GM18520 (cell line): ENCODE results near the gene WDR83.
"Not testable (repeated sequence)": the region's sequence is repeated elsewhere in the genome, so short reads cannot be mapped to it uniquely, and the experiment has no call there.

Source experiments
- ATAC-seq: cut with Tn5 transposase; IDR thresholded peaks from one replicate; pipeline ENCODE4 v1.9.1; 2021; ENCODE audit not compliant: unreplicated experiment

Gene WDR83

DNA sequence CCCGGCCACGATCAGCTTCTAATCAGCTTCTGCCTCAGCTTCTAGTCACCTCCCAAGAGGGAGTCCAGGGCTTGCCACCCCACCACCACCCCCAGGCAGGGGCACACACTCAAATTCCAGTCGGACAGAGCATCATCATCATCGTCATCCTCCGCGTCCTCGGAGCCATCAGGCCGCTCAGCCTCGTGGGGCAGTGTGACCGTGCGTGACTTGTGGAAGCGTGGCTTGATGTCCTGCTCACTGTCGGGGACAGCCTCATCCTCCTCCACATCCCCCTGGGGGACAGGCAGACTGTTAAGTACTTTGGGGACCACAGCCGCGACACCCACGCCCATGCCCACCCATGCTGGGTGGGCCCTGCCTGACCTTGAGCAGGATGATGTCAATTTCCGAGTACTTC, 44.6 kb downstream of the WDR83 start:
- ATAC-seq, result no peak

DNA sequence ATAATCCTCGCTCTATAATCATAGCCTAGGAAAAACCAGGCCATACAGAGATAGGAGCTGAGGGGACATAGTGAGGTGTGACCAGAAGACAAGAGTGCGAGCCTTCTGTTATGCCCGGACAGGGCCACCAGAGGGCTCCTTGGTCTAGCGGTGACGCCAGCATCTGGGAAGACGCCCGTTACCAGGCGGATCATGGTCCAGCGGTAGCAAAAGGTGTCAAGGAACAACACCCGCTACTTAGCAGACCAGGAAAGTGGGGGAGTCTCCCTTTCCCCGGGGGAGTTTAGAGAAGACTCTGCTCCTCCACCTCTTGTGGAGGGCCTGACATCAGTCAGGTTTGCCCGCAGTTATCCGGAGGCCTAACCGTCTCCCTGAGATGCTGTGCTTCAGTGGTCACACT, 45.5 kb downstream of the WDR83 start:
- not testable (repeated sequence) for ATAC-seq

DNA sequence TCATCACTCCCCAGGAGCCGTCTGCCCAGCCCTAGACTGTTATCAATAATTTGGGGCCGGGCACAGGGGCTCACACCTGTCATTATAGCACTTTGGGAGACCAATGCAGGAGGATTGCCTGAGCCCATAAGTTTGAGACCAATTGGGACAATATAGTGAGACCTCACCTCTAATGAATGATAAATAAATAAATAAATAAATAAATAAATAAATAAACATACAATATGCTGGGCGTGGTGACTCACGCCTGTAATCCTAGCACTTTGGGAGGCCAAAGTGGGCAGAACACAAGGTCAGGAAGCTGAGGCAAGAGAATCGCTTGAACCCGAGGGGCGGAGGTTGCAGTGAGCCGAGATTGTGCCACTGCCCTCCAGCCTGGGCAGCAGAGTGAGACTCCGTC, 46.7 kb downstream of the WDR83 start:
- not testable (repeated sequence) for ATAC-seq

DNA sequence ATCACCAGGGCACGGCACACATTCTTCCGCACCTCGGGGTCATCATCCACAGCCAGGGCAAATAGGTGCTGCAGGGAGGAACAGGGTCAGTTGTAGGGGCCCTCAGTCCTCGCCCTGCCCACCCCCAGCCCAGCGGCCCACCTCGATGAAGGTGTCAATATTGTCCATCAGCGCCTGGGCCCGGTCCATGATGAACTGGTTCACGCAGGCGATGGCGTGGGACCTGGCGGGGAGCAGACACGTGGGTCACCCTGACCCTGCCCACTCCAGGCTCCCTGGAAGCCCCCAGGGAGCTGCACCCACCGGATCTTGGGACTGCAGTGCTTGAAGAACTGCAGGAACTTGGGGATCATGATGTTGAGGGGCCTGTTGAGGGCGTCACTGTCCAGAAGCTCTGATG, 48.5 kb downstream of the WDR83 start:
- ATAC-seq, result no peak

DNA sequence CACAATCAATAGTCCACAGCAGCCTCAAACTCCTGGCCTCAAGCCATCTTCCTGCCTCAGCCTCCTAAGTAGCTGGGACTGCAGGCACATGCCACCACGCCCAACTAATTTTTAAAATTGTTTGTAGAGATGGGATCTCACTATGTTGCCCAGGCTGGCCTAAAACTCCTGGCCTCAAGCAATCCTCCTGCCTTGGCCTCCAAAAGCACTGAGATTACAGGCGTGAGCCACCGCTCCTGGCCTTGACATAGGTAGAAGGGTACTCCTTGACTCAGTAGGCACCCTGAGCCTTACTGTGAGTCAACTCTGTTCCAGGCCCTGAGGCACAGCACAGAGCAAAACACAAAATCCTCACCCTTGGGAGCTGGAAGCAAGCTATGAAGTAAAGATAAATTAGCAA, 49.3 kb downstream of the WDR83 start:
- no peak for ATAC-seq

DNA sequence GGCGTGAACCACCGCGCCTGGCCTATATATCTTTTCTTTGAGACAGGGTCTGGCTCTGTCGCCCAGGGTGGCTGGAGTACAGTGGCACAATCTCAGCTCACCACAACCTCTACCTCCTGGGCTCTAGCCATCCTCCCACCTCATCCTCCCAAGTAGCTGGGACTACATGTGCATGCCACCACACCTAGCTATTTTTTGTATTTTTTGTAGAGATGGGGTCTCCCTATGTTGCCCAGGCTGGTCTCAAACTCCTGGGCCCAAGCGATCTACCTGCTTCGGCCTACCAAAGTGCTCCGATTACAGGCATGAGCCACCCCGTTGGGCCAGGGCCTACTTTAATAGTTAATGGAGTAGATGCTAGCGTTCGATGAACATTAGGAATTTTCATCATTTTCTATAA, 53.7 kb downstream of the WDR83 start:
- no peak for ATAC-seq

DNA sequence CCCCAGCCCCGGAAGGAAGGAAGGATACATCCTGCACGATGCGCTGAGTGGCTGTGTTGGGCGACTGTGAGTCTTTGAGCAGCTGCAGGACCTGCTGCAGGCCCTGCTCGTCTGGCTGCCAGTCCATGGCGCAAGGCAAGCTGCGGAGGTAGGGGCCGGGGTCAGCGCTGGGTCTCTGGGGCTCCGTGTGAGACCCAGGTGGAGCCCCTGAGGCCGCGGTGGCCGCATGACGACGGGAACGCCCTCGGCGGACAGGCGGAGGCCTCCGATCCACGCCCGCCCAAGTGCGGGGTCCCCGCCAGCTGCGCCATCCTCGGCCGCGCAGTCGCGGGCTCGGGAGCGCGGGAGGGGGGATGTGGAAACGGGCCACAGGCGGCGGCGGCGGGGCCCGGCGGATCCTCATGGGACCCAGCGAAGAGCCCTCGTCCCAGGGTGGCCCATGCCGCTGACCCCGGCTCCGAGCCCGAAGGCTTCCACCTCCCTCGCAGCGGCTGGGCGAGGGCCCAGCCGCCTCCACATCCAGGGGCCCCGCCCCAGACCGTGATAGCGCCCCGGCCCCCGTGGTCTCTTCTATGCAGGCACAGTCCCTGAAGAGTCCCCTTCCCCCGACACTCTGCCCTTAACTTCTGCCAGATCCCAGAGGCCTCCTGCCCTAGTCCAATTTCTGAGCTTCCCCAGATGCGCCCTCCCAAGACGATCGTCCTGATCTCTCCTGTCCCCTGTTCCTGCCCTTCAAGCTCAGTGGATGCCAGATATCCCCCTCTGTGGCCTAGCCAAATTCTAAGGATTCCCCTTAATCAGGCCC, 54.4 kb downstream of the WDR83 start:
- no peak for ATAC-seq

DNA sequence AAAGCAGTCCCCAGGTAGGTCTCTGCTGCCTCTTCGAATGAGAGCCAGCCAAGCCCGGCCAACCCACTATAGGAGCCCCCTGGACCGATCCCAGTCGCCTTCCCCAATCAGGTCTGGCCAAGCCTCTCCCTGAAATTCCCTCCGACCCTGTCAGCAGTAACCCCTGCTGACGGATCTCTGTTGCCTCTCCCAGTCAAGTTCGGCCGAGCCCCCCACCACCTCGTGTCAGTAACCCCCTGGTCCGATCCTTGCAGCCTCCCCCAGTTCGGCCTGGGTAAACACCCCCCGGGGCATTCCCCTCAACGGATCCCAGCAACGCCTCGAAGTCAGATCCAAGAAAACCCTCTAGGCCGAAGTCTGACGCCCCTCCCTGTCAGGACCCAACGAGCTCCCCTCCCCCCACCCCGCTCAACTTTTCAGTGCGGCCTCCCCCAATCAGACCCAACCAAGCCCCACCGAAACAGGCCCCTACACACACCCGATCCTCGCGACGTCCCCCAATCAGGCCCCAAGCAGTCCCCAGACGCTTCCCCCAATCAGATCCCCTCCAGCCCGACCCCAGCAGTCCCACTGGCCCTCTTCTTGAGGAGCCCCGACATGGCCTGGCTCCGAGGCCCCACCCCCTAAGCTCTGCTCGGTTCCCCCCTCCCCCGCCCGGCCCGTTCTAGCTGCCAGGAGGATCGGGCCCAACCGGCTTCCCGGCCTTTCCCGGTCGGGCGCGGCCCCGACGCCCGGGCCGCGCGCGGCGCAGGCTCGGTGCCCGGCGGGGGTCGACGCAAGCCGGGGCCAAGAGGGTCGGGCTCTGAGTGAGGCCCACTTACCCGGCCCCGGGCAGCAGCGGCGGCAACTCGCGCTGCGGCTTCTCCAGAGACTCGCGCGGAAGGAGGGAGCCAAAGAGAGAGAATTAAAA, 55.3 kb downstream of the WDR83 start:
- ATAC-seq, result peak; percentile 12

DNA sequence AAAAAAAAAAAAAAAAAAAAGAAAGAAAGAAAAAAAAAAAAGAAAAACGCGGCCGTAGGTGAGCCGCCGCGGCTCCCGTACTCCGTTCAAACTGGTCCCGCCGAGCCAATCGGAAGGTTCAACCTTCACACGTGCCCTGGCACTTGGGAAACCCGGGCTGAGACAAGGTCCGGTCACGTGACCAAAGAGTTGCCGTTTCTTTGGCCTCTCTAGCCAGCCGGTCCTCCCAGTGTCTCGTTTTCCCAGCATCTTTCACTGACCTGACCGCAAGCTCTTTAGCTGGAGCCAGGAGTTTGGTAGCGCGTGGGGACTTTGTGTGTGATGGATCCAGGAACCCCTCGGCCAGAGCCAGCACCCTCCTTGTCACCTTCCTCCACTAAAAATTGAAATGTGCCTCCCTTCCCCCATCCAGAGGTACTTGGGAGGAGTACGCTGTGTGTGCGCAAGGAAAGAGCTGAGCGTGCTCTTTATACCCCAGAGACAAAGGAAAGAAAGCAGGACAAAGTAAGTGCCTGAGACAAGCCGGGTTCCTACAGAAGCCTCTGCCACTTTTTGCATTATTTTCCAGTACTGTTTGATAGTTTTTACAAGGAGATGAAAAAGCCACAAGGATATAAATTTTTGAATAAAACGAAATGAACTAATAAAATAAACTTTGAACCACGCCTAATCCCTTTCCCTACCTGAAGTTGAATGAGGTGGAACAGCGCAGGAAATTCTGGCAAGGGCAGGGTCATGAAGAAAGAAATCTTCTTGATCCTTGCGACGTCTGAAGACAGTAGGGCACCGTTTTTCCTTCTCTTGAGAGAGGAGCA, 56.2 kb downstream of the WDR83 start:
- peak; percentile 78 for ATAC-seq

DNA sequence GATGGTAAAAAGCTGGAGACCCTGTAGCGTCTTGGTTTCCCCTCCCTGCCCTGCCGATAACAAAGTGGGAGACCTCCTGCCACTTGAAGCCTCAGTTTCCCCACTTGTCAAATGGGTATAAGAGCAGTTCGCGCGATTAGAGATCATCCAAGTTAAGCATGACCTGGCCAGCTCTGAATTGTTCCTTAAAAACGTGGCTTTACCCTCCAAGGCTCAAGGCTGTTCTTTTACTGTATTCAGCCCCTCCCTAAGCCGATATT, 56.7 kb downstream of the WDR83 start:
- no peak for ATAC-seq

DNA sequence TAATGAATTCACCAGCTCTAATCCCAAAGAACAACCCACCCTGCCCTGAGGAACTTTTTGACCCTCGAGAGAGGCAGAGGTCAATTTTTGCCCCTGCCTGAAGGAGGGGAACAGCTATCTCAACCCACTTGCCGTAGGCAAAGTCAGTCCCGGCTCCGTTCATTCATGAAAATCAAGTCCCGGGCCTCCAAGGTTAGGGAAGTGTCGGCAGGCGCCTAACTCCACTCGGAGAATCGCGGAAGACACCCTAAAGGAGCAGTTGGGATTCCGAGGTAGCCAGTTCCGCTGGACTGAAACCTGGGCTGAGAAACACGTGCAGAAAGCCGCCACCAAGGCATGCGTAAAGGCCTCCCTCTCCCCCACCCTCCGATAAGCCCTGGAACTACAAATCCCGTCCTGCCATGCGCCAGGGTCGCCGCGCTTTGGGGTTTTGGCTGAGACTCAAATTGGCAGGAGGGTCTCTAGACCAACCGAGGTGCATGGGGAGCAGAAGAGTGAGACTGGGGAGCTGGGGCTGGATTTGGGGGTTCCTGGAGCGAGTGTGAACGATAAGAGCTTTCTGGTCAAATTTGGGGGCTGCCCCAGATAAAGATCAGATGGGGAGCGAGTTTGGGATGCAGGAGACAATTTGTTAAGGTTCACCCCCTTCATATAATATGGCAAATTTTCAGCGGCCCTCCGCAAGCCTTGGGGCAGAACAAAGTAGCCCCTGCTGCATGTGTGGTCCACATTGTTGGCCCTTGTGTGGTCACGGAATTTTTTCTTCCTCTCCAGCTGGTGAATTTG, 57.2 kb downstream of the WDR83 start, which contains the start of gene TNPO2:
Gene TNPO2 (minus strand): TSS at position 292 of the 786 bp plus-strand sequence. CDS start 2,955 bp downstream, outside the sequence.
- ATAC-seq, result no peak
